ENCODE results near the gene LIAS.
A peak's percentile ranks its signal among the peaks of the same experiment; 100 is the strongest.
"Not testable (repeated sequence)": the region's sequence is repeated elsewhere in the genome, so short reads cannot be mapped to it uniquely, and the experiment has no call there.

Gene LIAS

GRCh38 chr4:39453738-39454137 is 5.1 kb upstream of the LIAS start:
- DNase-seq: no peak

- DNase-seq: no peak
These were observed 3.4 kb upstream of the LIAS start for GRCh38 chr4:39455486-39455885.

GRCh38 chr4:39456946-39457763 is 1.7 kb upstream of the LIAS start:
- DNase-seq: no peak

GRCh38 chr4:39458161-39458504 is 723 bp upstream of the LIAS start:
- DNase-seq: not testable (repeated sequence)

GRCh38 chr4:39464886-39465501 is 6.1 kb downstream of the LIAS start:
- DNase-seq: peak; percentile 85

- DNase-seq: peak; percentile 51
These were observed 7.9 kb downstream of the LIAS start for GRCh38 chr4:39466747-39467146.

GRCh38 chr4:39467464-39467863 is 8.6 kb downstream of the LIAS start:
- DNase-seq: no peak

- DNase-seq: peak; percentile 96
These were observed 10.7 kb downstream of the LIAS start for GRCh38 chr4:39469429-39470077.

GRCh38 chr4:39470402-39470801 is 11.5 kb downstream of the LIAS start:
- DNase-seq: no peak

GRCh38 chr4:39472396-39472795 is 13.5 kb downstream of the LIAS start:
- DNase-seq: no peak

GRCh38 chr4:39476187-39476895 is 17.5 kb downstream of the LIAS start:
- DNase-seq: no peak

- no peak for DNase-seq
These were observed 21.4 kb downstream of the LIAS start for GRCh38 chr4:39480251-39480650.

GRCh38 chr4:39480902-39481695 is 22.2 kb downstream of the LIAS start:
- no peak for DNase-seq

- DNase-seq: no peak
These were observed 25.9 kb downstream of the LIAS start for GRCh38 chr4:39484582-39485272.

GRCh38 chr4:39486221-39486804 is 27.5 kb downstream of the LIAS start:
- DNase-seq: no peak

- no peak for DNase-seq
These were observed 31.5 kb downstream of the LIAS start for GRCh38 chr4:39490322-39490721.

GRCh38 chr4:39494354-39494753 is 35.5 kb downstream of the LIAS start:
- no peak for DNase-seq

GRCh38 chr4:39495446-39496213 is 36.8 kb downstream of the LIAS start:
- peak; percentile 41 for DNase-seq

GRCh38 chr4:39497909-39498726 is 39.3 kb downstream of the LIAS start:
- DNase-seq: no peak

- DNase-seq: no peak
These were observed 39.8 kb downstream of the LIAS start for GRCh38 chr4:39498727-39499020.
